A549 treated with GW870086 at 1 μM for 4 hours (cell line): ENCODE measurements around the gene BRINP2. TPM values are rescaled to one million over a fixed set of nuclear protein-coding genes. Genes with fewer than 3 reads are reported as not detected.

Experiments
- total RNA-seq: library from RNA; stranded (reverse); fragments of 200-300 nt; extraction: Qiagen RNA extraction; gene quantifications from 5 replicates; pipeline ENCODE4 v1.2.3, GENCODE V29; 2022; ENCODE audit warnings: low read depth

The BRINP2 gene, protein sequence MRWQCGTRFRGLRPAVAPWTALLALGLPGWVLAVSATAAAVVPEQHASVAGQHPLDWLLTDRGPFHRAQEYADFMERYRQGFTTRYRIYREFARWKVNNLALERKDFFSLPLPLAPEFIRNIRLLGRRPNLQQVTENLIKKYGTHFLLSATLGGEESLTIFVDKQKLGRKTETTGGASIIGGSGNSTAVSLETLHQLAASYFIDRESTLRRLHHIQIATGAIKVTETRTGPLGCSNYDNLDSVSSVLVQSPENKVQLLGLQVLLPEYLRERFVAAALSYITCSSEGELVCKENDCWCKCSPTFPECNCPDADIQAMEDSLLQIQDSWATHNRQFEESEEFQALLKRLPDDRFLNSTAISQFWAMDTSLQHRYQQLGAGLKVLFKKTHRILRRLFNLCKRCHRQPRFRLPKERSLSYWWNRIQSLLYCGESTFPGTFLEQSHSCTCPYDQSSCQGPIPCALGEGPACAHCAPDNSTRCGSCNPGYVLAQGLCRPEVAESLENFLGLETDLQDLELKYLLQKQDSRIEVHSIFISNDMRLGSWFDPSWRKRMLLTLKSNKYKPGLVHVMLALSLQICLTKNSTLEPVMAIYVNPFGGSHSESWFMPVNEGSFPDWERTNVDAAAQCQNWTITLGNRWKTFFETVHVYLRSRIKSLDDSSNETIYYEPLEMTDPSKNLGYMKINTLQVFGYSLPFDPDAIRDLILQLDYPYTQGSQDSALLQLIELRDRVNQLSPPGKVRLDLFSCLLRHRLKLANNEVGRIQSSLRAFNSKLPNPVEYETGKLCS
- total RNA-seq = 0.10 to 0.54 TPM (median 0.15 TPM) in 5 replicates

DNA sequence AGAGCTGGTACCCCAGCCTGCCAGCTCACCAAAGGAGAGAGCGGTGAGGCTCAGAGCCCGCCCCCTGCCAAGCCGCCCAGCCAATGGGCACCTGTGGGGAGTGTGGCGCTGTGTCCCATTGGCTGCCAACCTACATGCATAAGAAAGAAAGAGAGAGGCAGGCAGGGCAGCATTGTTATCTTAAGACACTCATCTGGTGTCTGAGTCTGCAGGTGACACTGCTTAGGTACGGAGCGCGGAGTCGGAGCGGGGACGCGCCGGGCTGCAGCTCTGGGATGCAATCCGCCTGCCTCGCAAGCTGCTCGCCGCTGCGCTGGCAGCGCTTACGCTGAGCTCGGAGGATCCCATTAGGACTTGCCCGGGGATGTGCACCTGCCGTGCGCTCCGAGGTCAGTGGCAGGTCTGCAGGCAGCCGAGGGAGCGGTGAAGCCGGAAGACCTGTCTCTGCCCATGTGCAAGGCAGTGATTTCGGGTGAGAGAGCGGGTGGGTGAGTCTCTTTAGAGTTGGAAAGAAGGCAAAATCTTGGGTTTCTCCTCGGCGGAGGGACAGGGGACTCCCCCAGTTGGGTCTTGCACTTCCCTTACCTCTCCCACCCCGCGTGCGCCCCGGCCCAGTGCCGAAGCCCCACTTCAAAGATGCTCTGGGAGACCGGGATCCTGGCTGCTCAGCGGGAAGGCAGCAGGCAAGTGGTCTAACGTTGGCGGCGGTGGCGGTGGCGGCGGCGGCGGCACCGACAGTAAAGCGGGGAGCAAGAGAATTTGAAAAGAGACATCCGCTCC, at the start of gene BRINP2:
TSS of gene BRINP2 (plus strand) at position 203 of the 780 bp plus-strand sequence. CDS start 58,919 bp downstream, outside the sequence.

DNA sequence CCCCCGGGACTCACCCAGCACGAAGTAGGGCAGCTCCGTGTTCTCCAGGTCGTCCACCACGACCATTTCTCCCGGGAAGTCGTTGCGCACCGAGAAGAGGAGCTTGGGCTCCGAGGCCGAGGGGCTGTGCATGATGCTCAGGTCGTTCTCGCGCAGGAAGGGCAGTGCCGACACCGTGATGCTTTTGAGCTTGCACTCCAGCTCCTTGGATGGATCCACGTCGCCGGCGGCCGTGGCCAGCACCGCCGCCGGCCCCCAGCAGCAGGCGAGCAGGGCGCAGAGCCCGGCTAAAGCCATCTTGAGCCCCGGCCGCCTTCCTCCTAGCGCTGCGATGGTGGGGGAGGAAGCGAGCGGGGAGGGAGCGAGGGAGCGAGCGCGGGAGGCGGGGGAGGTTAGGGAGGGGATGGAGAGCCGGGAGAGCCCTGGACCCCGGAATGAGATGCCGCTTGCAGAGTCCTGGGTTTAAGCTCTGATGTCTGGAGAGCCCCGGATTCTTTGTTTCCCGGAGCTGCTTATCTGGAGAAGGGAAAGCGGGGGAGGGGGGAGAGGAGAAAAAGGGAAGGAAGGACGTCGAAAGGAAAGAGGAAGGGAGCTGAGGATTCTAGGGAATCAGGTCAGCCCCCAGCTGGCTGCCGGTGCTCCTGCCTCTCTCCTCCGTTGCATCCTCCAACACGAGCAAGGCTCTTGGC, 6.2 kb upstream of the BRINP2 start, which contains the start of gene ASTN1:
TSS of gene ASTN1 (minus strand) at position 333 of the 689 bp plus-strand sequence. CDS start at position 297, 36 bp downstream.

Other genes with a start within 250 kb of the BRINP2 start
- not detected in 5 replicates for gene ASTN1, start 6.2 kb upstream of the BRINP2 start, total RNA-seq